Measurements from ENCODE around the gene HDHD2. TPM values are rescaled to one million over a fixed set of nuclear protein-coding genes. Genes with fewer than 3 reads are reported as not detected.

Gene HDHD2
- total RNA-seq, 2 donors from 2014 or later, result 31.9 to 47.1 TPM

- Mint-ChIP-seq H3K36me3 (ENCODE audit: insufficient read depth in 2 of 2) (peaks cover 12 to 13% of the 10 kb centered on the region in 2 donors), H3K27ac (no peak overlapping the region), H3K4me3 (no peak overlapping the region), H3K9me3 (no peaks in the 10 kb centered on the region), H3K4me1 (ENCODE audit: low read depth) (peaks cover 54% of the 10 kb centered on the region), H3K27me3 (ENCODE audit: low read depth) (no peaks in the 10 kb centered on the region)
- ATAC-seq (replicated peaks in 1 of 2) (no peak), DNase-seq (no peak)
Observed at GRCh38 chr18:47121146-47121545, 29.2 kb downstream of the HDHD2 start.

GRCh38 chr18:47120428-47120827 lies 29.9 kb downstream of the HDHD2 start:
- no peaks in the 10 kb centered on the region for H3K9me3 Mint-ChIP-seq
- ATAC-seq (replicated peaks in 1 of 2) (peak; percentile 91 to 95), DNase-seq (peak; percentile 21 to 31)
- H3K4me3 Mint-ChIP-seq, result peak overlapping the region; percentile 58 to 75
- peaks cover 54% of the 10 kb centered on the region for H3K4me1 Mint-ChIP-seq (ENCODE audit: low read depth)
- peaks cover 12 to 13% of the 10 kb centered on the region in 2 donors for H3K36me3 Mint-ChIP-seq (ENCODE audit: insufficient read depth in 2 of 2)
- H3K27ac Mint-ChIP-seq, result peak overlapping the region; percentile 30
- H3K27me3 Mint-ChIP-seq (ENCODE audit: low read depth), result no peaks in the 10 kb centered on the region

GRCh38 chr18:47118981-47119380 lies 31.3 kb downstream of the HDHD2 start:
- Mint-ChIP-seq H3K4me3 (no peak overlapping the region), H3K27ac (no peak overlapping the region), H3K36me3 (ENCODE audit: insufficient read depth in 2 of 2) (peaks cover 10 to 12% of the 10 kb centered on the region in 2 donors), H3K9me3 (no peaks in the 10 kb centered on the region), H3K4me1 (ENCODE audit: low read depth) (peaks cover 46% of the 10 kb centered on the region), H3K27me3 (ENCODE audit: low read depth) (no peaks in the 10 kb centered on the region)
- DNase-seq (peak in 1 of 2 donors; percentile 47), ATAC-seq (replicated peaks in 1 of 2) (peak; percentile 38 to 65)

GRCh38 chr18:47115205-47115604 lies 35.1 kb downstream of the HDHD2 start:
- Mint-ChIP-seq H3K4me3 (no peak overlapping the region), H3K4me1 (ENCODE audit: low read depth) (peaks cover 22% of the 10 kb centered on the region), H3K27ac (no peak overlapping the region), H3K36me3 (ENCODE audit: insufficient read depth in 2 of 2) (peaks cover 4 to 9% of the 10 kb centered on the region in 2 donors), H3K27me3 (ENCODE audit: low read depth) (no peaks in the 10 kb centered on the region), H3K9me3 (no peaks in the 10 kb centered on the region)
- DNase-seq (no peak), ATAC-seq (replicated peaks in 1 of 2) (no peak)

GRCh38 chr18:47113796-47114540 lies 36.3 kb downstream of the HDHD2 start:
- Mint-ChIP-seq H3K9me3 (no peaks in the 10 kb centered on the region), H3K36me3 (ENCODE audit: insufficient read depth in 2 of 2) (peaks cover 1 to 3% of the 10 kb centered on the region in 2 donors), H3K27ac (no peak overlapping the region), H3K4me3 (no peak overlapping the region), H3K4me1 (ENCODE audit: low read depth) (peaks cover 10% of the 10 kb centered on the region), H3K27me3 (ENCODE audit: low read depth) (no peaks in the 10 kb centered on the region)
- ATAC-seq (replicated peaks in 1 of 2), result no peak
- DNase-seq, result no peak

- H3K27ac Mint-ChIP-seq, result peak overlapping the region; percentile 23
- H3K4me1 Mint-ChIP-seq (ENCODE audit: low read depth), result no peaks in the 10 kb centered on the region
Observed at GRCh38 chr18:47110492-47111274, 39.6 kb downstream of the HDHD2 start.

GRCh38 chr18:47109720-47110119 lies 40.6 kb downstream of the HDHD2 start:
- no peak for ATAC-seq (replicated peaks in 1 of 2)
- Mint-ChIP-seq H3K4me1 (ENCODE audit: low read depth) (no peaks in the 10 kb centered on the region), H3K9me3 (no peaks in the 10 kb centered on the region), H3K27me3 (ENCODE audit: low read depth) (no peaks in the 10 kb centered on the region), H3K36me3 (ENCODE audit: insufficient read depth in 2 of 2) (peaks cover 1 to 2% of the 10 kb centered on the region in 2 donors), H3K4me3 (no peak overlapping the region), H3K27ac (peak overlapping the region; percentile 7)
- no peak for DNase-seq

More at GRCh38 chr18:47110492-47111274, 39.6 kb downstream of the HDHD2 start:
- no peaks in the 10 kb centered on the region for H3K27me3 Mint-ChIP-seq (ENCODE audit: low read depth)
- DNase-seq, result no peak
- no peak for ATAC-seq (replicated peaks in 1 of 2)
- H3K36me3 Mint-ChIP-seq (ENCODE audit: insufficient read depth in 2 of 2), result peaks cover 1 to 2% of the 10 kb centered on the region in 2 donors
- no peaks in the 10 kb centered on the region for H3K9me3 Mint-ChIP-seq
- H3K4me3 Mint-ChIP-seq, result no peak overlapping the region

- peaks cover 1 to 2% of the 10 kb centered on the region in 2 donors for H3K36me3 Mint-ChIP-seq (ENCODE audit: insufficient read depth in 2 of 2)
- H3K27ac Mint-ChIP-seq, result no peak overlapping the region
- ATAC-seq (replicated peaks in 1 of 2), result no peak
Observed at GRCh38 chr18:47108998-47109405, 41.3 kb downstream of the HDHD2 start.

GRCh38 chr18:47108373-47108772 lies 41.9 kb downstream of the HDHD2 start:
- Mint-ChIP-seq H3K27ac (no peak overlapping the region), H3K36me3 (ENCODE audit: insufficient read depth in 2 of 2) (peaks cover 1 to 2% of the 10 kb centered on the region in 2 donors), H3K4me1 (ENCODE audit: low read depth) (no peaks in the 10 kb centered on the region), H3K4me3 (no peak overlapping the region), H3K27me3 (ENCODE audit: low read depth) (no peaks in the 10 kb centered on the region), H3K9me3 (no peaks in the 10 kb centered on the region)
- DNase-seq, result no peak
- no peak for ATAC-seq (replicated peaks in 1 of 2)

More at GRCh38 chr18:47108998-47109405, 41.3 kb downstream of the HDHD2 start:
- Mint-ChIP-seq H3K4me3 (no peak overlapping the region), H3K27me3 (ENCODE audit: low read depth) (no peaks in the 10 kb centered on the region), H3K4me1 (ENCODE audit: low read depth) (no peaks in the 10 kb centered on the region), H3K9me3 (no peaks in the 10 kb centered on the region)
- no peak for DNase-seq

- H3K27me3 Mint-ChIP-seq (ENCODE audit: low read depth), result no peaks in the 10 kb centered on the region
- H3K36me3 Mint-ChIP-seq (ENCODE audit: insufficient read depth in 2 of 2), result no peaks in the 10 kb centered on the region
- H3K4me3 Mint-ChIP-seq, result no peak overlapping the region
- no peaks in the 10 kb centered on the region for H3K4me1 Mint-ChIP-seq (ENCODE audit: low read depth)
- H3K9me3 Mint-ChIP-seq, result no peaks in the 10 kb centered on the region
- H3K27ac Mint-ChIP-seq, result no peak overlapping the region
- DNase-seq, result peak; percentile 65 to 69
- ATAC-seq (replicated peaks in 1 of 2), result peak; percentile 67 to 75
Observed at GRCh38 chr18:47100212-47100831, 50.0 kb downstream of the HDHD2 start.

- no peaks in the 10 kb centered on the region for H3K9me3 Mint-ChIP-seq
- H3K27ac Mint-ChIP-seq, result no peak overlapping the region
- H3K36me3 Mint-ChIP-seq (ENCODE audit: insufficient read depth in 2 of 2), result no peaks in the 10 kb centered on the region
- no peaks in the 10 kb centered on the region for H3K27me3 Mint-ChIP-seq (ENCODE audit: low read depth)
- no peak for DNase-seq
- H3K4me3 Mint-ChIP-seq, result no peak overlapping the region
- no peaks in the 10 kb centered on the region for H3K4me1 Mint-ChIP-seq (ENCODE audit: low read depth)
- ATAC-seq (replicated peaks in 1 of 2), result no peak
Observed at GRCh38 chr18:47095810-47096209, 54.5 kb downstream of the HDHD2 start.

GRCh38 chr18:47087676-47088075 lies 62.6 kb downstream of the HDHD2 start:
- ATAC-seq (replicated peaks in 1 of 2), result no peak
- H3K27ac Mint-ChIP-seq, result no peak overlapping the region
- DNase-seq, result no peak
- no peaks in the 10 kb centered on the region for H3K4me1 Mint-ChIP-seq (ENCODE audit: low read depth)
- no peaks in the 10 kb centered on the region for H3K27me3 Mint-ChIP-seq (ENCODE audit: low read depth)
- no peak overlapping the region for H3K4me3 Mint-ChIP-seq
- no peaks in the 10 kb centered on the region for H3K36me3 Mint-ChIP-seq (ENCODE audit: insufficient read depth in 2 of 2)
- H3K9me3 Mint-ChIP-seq, result no peaks in the 10 kb centered on the region

GRCh38 chr18:47081578-47081977 lies 68.7 kb downstream of the HDHD2 start:
- no peaks in the 10 kb centered on the region for H3K36me3 Mint-ChIP-seq (ENCODE audit: insufficient read depth in 2 of 2)
- no peaks in the 10 kb centered on the region for H3K27me3 Mint-ChIP-seq (ENCODE audit: low read depth)
- no peak overlapping the region for H3K4me3 Mint-ChIP-seq
- peaks cover 6% of the 10 kb centered on the region for H3K4me1 Mint-ChIP-seq (ENCODE audit: low read depth)
- ATAC-seq (replicated peaks in 1 of 2) (no peak), DNase-seq (no peak)
- H3K27ac Mint-ChIP-seq, result no peak overlapping the region
- no peaks in the 10 kb centered on the region for H3K9me3 Mint-ChIP-seq

Data from activated T-cell treated with anti-CD3 and anti-CD28 coated beads, Interleukin-2, amount 50 U/mL, for 72 hours (primary cell).